Measurements from ENCODE around the gene NEK7. TPM values are rescaled to one million over a fixed set of nuclear protein-coding genes. Genes with fewer than 3 reads are reported as not detected.

The NEK7 gene
- total RNA-seq, 6 experiments from 2014 or later, result 20.6 to 32.3 (median 21.5) TPM

DNA sequence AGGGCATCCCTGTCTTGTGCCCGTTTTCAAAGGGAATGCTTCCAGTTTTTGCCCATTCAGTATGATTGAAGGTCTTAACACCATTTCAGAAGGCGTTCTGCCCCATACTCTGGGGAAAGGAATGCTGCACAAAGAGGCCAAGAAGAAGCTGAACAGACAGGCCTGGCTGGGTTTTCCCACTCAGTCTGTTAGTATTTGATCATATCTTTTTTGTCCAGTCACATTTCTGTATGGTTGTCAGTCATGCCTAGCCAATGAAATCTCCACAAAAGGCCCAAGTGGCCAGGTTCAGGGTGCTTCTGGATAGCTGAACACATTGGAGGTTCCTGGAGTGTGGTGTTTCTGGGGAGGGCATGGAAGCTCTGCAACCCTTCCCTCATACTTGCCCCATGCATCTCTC, 72.1 kb downstream of the NEK7 start:
- DNase-seq (no peak), ATAC-seq (no peak)
- 56% methylated on average over 1 of the region's 2 CpGs for WGBS (ENCODE audit: insufficient coverage, low coverage, low lambda C conversion rate, missing lambda C conversion rate)
- intact Hi-C loops (cut with DNase I), result no loop called here
- H3K36me3 ChIP-seq, result no peaks in the 10 kb centered on the region
- H3K9me3 ChIP-seq, result no peaks in the 10 kb centered on the region
- no peak overlapping the region for H3K27ac ChIP-seq
- no peak overlapping the region for H3K4me3 ChIP-seq
- TF ChIP-seq, protein P1, sequence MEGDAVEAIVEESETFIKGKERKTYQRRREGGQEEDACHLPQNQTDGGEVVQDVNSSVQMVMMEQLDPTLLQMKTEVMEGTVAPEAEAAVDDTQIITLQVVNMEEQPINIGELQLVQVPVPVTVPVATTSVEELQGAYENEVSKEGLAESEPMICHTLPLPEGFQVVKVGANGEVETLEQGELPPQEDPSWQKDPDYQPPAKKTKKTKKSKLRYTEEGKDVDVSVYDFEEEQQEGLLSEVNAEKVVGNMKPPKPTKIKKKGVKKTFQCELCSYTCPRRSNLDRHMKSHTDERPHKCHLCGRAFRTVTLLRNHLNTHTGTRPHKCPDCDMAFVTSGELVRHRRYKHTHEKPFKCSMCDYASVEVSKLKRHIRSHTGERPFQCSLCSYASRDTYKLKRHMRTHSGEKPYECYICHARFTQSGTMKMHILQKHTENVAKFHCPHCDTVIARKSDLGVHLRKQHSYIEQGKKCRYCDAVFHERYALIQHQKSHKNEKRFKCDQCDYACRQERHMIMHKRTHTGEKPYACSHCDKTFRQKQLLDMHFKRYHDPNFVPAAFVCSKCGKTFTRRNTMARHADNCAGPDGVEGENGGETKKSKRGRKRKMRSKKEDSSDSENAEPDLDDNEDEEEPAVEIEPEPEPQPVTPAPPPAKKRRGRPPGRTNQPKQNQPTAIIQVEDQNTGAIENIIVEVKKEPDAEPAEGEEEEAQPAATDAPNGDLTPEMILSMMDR (IDR thresholded peaks at IDR 0.05), result no peak
- no peak for TF ChIP-seq POLR2A (IDR thresholded peaks at IDR 0.05)
- no peaks in the 10 kb centered on the region for H3K4me1 ChIP-seq
- no peaks in the 10 kb centered on the region for H3K27me3 ChIP-seq

DNA sequence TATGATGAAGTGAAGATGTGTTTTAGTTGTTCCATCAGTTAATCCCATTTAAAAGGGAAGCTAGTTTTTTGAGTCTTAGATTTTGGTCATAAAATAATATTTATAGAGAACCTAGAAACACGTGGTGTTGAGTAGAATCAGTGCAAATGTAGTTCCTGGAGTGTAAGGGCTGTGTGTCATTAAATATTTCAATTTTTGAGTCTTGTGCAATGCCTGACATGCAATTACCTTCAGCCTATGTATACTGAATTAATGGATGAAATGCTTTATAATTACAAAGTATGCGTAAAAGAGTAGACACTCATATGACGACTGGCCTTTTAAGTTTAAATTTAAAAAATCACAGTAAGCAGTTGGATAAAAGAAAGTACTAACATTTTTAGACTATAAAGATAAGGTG, 75.0 kb downstream of the NEK7 start:
- no peak overlapping the region for H3K4me3 ChIP-seq
- no peaks in the 10 kb centered on the region for H3K36me3 ChIP-seq
- H3K9me3 ChIP-seq, result no peaks in the 10 kb centered on the region
- TF ChIP-seq POLR2A (IDR thresholded peaks at IDR 0.05), result no peak
- TF ChIP-seq, protein P1 (IDR thresholded peaks at IDR 0.05), result no peak
- 91% methylated on average over 3 of the region's 3 CpGs for WGBS (ENCODE audit: insufficient coverage, low coverage, low lambda C conversion rate, missing lambda C conversion rate)
- intact Hi-C loops (cut with DNase I), result no loop called here
- H3K27ac ChIP-seq, result no peak overlapping the region
- H3K27me3 ChIP-seq, result no peaks in the 10 kb centered on the region
- H3K4me1 ChIP-seq, result no peaks in the 10 kb centered on the region
- no peak for DNase-seq
- ATAC-seq, result no peak

DNA sequence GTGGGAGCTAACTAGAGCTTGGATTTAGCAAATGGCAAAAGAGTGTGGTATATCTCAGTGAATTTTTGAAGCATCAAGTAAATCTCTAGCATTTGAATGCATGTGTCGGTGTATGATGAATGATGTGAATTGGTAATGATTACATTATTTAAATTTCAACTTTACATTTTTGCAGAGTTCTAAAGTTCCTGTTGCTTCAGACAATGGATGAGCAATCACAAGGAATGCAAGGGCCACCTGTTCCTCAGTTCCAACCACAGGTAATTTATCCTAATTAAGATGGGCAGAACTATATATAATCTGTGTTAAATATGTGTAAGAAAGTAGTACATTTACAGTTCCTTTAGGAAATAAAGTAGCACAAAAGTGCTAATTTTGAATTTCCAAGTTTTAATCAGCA, 75.6 kb downstream of the NEK7 start:
- no peaks in the 10 kb centered on the region for H3K9me3 ChIP-seq
- 100% methylated on average over 1 of the region's 1 CpG for WGBS (ENCODE audit: insufficient coverage, low coverage, low lambda C conversion rate, missing lambda C conversion rate)
- no peaks in the 10 kb centered on the region for H3K27me3 ChIP-seq
- DNase-seq (no peak), ATAC-seq (no peak)
- no peaks in the 10 kb centered on the region for H3K36me3 ChIP-seq
- no peak overlapping the region for H3K4me3 ChIP-seq
- TF ChIP-seq POLR2A (IDR thresholded peaks at IDR 0.05), result no peak
- TF ChIP-seq, protein P1 (IDR thresholded peaks at IDR 0.05), result no peak
- H3K27ac ChIP-seq, result no peak overlapping the region
- H3K4me1 ChIP-seq, result no peaks in the 10 kb centered on the region
- intact Hi-C loops (cut with DNase I), result no loop called here

DNA sequence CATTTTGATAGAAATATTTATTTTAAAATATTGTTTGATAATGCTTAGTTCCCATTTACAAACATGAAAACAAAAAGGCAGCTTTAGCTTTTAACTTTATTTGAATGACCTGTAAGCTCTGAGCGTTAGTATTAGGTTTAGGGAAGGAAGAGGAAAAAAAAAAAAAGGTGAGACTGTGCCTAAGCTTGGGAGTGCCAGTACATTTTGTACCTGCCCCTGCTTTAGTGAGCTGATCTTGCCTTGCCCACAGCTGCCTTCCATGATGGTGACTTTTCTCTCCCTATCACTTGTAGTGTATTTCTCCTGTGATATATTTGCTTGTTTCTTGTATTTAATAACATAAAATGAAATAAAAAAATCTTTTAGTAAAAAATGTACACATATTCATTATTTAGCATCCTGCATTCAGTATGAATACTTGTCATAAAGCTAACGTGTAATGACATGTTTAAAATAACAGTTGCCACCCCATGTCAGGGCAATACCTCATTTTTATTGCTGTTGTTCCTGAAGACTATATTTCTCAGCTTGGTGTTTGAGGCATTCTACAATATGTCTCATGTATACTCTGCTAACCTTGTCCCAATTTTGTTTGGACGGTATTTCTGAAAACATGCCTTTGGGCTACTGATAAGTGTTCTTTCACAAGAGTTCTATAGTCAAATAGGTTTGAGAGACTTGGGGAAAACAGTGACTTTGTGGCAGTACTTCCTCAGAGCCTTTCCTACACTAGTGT, 76.3 kb downstream of the NEK7 start:
- TF ChIP-seq, protein P1 (IDR thresholded peaks at IDR 0.05), result no peak
- TF ChIP-seq POLR2A (IDR thresholded peaks at IDR 0.05), result no peak
- WGBS (ENCODE audit: insufficient coverage, low coverage, low lambda C conversion rate, missing lambda C conversion rate), result 86% methylated on average over 2 of the region's 3 CpGs
- DNase-seq, result no peak
- intact Hi-C loops (cut with DNase I), result no loop called here
- Histone ChIP-seq H3K27me3 (no peaks in the 10 kb centered on the region), H3K27ac (no peak overlapping the region), H3K36me3 (no peaks in the 10 kb centered on the region), H3K4me3 (no peak overlapping the region), H3K4me1 (no peaks in the 10 kb centered on the region), H3K9me3 (no peaks in the 10 kb centered on the region)
- ATAC-seq, result no peak

Data from right lobe of liver (tissue), 6 donors.